GM18909 (cell line): Measurements from ENCODE around the gene CCDC9B.
A peak's percentile ranks its signal among the peaks of the same experiment; 100 is the strongest.

Experiments used
- ATAC-seq: cut with Tn5 transposase; IDR thresholded peaks from one replicate; pipeline ENCODE4 v1.9.1; 2021; ENCODE audit warnings: mild to moderate bottlenecking; ENCODE audit not compliant: unreplicated experiment, poor library complexity

CCDC9B gene

GRCh38 chr15:40340740-40341400, at the start of gene CCDC9B:
Gene CCDC9B, minus strand, starts transcription at chr15:40340939. Its CDS starts 120 bp downstream, at chr15:40340819.
- ATAC-seq, result no peak

GRCh38 chr15:40389824-40390595, 49.3 kb upstream of the CCDC9B start:
- ATAC-seq, result no peak

- ATAC-seq, result no peak
These were observed 48.4 kb upstream of the CCDC9B start for GRCh38 chr15:40388941-40389823.

- no peak for ATAC-seq
These were observed 45.7 kb upstream of the CCDC9B start for GRCh38 chr15:40386480-40386879.

GRCh38 chr15:40382580-40383456, 42.1 kb upstream of the CCDC9B start, which contains the start of gene KNSTRN:
Gene KNSTRN, plus strand, starts transcription at chr15:40382721. Its CDS starts 115 bp downstream, at chr15:40382836.
- peak; percentile 96 for ATAC-seq

- no peak for ATAC-seq
These were observed 41.2 kb upstream of the CCDC9B start for GRCh38 chr15:40381818-40382529.

GRCh38 chr15:40380636-40381035, 39.9 kb upstream of the CCDC9B start:
- ATAC-seq, result no peak

GRCh38 chr15:40379853-40380252, 39.1 kb upstream of the CCDC9B start:
- ATAC-seq, result no peak

GRCh38 chr15:40379374-40379773, 38.6 kb upstream of the CCDC9B start:
- ATAC-seq, result no peak

GRCh38 chr15:40377606-40378005, 36.9 kb upstream of the CCDC9B start:
- no peak for ATAC-seq

GRCh38 chr15:40372981-40373380, 32.2 kb upstream of the CCDC9B start:
- no peak for ATAC-seq

GRCh38 chr15:40369971-40370370, 29.2 kb upstream of the CCDC9B start:
- ATAC-seq, result no peak

- ATAC-seq, result no peak
These were observed 28.7 kb upstream of the CCDC9B start for GRCh38 chr15:40369474-40369869.

- no peak for ATAC-seq
These were observed 28.2 kb upstream of the CCDC9B start for GRCh38 chr15:40368719-40369473.

GRCh38 chr15:40367686-40368611, 27.2 kb upstream of the CCDC9B start:
- ATAC-seq, result peak; percentile 83

GRCh38 chr15:40367371-40367685, 26.6 kb upstream of the CCDC9B start:
- no peak for ATAC-seq
